ENCODE data around the gene SOX30.

- no peak for TF ChIP-seq CTCF (IDR thresholded peaks at IDR 0.05)
- TF ChIP-seq POLR2A (IDR thresholded peaks at IDR 0.05) = no peak
These were observed 37.9 kb upstream of the SOX30 start for GRCh38 chr5:157689942-157690689.

Data from body of pancreas (tissue), 4 donors.